MV-4-11 (cell line): ENCODE data around the gene NENF.
A peak's percentile ranks its signal among the peaks of the same experiment; 100 is the strongest.
"Not testable (repeated sequence)": the region's sequence is repeated elsewhere in the genome, so short reads cannot be mapped to it uniquely, and the experiment has no call there.

ENCODE experiments used
- DNase-seq: peaks from one replicate; lab custom pipeline; 2025; lab: John Stamatoyannopoulos, UW

Gene NENF

DNA sequence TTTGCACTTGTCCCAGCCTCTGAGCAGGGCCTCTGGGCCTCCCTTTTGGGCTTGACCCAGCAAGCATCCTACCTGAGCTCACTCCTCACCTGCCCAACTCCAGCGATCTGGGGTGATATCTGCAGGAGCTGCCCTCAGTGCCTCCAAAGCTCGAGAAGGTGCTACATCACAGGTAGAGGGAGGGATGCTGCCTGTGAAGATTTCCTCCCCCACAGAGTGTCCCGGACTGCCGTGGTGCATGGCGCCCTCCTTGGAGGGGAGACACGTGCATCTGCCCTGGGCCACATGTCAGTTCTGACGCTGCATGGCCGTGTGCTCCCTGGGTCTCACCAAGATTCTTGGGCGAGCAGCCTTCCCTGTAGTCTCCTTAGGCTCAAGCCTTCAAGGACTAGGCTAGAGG lies 27.7 kb downstream of the NENF start:
- DNase-seq: no peak

GRCh38 chr1:212461916-212462660 lies 29.4 kb downstream of the NENF start:
- DNase-seq: no peak

DNA sequence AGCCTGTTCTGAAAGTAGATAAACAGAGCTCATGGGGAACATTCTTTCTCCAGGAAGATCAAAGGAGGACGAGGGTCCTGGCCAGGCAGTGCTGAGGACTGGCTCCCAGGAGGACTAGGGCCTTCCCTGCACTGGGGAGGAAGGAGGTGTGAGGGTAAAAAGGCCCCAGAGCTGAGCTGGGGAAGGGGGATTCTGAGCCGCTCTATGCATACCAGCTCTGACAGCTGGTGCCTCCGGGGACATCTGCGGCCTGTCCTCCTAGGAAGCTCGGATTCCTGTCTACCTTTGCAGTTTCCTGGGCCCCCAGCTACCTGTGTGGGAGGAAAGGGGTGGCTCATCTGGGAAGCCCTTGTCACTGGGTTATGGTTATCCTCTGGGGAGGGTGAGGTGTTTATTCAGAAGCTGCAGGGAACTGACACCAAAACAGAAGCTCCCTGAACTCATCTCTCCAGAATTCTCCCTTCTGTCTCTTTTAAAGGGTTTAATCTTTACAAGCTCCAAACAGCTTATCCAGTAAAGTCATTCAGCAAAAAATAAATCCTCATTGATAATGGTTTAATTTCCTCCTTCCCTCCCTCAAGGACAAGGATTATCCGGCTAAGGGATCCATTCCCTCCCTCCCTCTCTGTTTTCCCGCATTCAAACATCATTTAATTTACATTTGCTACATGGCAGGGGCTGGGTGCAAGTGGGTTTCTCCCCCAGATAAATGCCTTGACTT lies 31.0 kb downstream of the NENF start:
- no peak for DNase-seq

DNA sequence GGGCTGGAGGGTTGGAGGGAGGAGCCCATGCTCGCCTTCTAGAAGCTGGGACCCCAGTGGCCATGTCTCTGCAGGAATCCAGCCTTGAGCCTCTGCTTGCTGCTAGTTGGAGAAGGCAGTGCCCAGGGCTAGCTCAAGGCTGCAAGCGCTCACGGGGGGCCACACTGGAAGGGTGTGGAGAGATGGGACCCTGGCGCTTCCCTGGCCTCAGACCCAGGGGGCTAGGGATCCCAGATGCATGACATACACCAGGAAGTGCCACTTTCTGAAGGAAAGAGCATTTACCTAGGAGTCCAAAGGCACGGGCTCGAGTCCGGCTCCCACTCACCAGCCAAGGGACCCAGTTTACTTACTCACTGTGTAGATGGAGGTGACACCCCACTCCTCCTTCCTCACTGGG lies 32.6 kb downstream of the NENF start:
- DNase-seq: no peak

DNA sequence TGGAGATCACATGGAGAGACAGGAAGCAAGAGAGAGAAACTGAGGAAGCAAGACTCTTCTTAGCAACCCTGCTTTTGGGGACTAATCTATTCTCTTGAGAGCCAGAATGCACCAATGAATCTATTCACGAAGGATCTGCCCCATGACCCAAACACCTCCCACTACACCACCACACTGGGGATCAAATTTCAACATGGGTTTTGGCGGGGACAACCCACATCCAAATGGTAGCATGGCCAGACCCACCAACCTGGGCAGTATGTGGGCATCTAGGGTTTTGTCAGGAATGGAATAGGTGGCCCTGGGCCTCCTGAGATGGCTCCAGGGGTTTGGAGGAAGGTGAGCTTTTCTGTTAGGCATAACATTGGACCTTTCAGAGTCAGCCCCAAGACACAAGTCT lies 33.7 kb downstream of the NENF start:
- no peak for DNase-seq

GRCh38 chr1:212466898-212467650 lies 34.4 kb downstream of the NENF start:
- DNase-seq: no peak

- no peak for DNase-seq
Observed at GRCh38 chr1:212467843-212468482, 35.2 kb downstream of the NENF start.

DNA sequence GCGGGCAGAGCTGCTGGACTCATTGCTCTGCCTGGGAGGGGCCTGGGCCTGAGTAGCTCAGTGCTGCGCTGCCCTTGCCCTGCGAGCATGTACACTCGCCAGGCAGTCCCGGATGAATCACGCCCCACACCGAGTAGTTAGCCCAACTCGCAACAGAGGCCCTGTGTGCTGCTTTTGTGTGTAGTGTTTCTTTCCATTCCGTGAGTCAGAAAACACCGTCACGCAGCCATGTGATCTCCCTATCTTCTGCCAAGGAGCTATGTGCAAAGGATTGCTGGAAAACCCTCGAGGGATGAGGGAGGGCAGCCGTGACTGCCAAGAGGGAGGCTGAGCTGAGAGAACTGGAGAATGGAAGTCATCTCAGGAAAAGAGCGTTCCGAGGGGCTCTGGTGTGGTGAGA lies 37.3 kb downstream of the NENF start:
- DNase-seq: no peak

- no peak for DNase-seq
Observed at GRCh38 chr1:212471286-212471685, 38.6 kb downstream of the NENF start.

DNA sequence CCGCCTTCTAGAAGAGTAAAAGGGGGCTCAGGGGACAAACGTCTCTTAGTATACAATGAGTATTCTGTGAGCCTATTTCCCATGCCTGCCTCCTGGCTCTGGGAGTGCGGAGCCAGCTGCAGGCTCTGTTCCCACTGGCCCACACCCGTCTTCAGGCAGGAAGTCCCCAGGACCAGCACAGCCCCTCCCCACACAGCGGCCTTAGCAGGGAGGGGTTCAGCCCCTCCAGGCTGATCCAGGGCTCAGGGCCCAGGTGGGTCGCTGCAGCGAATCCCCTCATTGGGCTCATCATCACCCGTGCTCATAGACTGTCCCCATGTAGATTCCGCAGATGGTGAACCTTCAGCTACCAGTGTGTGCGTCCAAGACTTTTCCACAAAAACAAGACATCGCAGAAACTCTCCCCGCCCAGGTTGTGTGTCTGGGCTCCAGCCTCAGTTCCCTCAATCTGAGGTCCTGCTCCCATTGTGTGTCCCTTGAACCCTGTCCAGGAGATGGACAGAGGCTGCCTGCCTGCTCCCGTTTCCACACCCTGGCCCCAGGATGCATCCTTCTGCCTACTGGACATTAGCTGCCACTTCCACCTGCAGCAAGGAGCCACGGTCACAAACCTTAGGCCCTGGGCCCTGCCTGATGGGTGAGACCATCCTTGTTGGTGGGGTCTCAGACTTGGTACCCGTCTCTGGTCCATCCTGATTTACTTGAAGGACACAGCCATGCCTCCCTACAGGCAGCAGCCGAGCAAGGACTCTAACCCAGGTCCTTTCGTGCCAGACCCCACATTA lies 39.4 kb downstream of the NENF start:
- DNase-seq: no peak

- no peak for DNase-seq
Observed at GRCh38 chr1:212473729-212474128, 41.0 kb downstream of the NENF start.

GRCh38 chr1:212475151-212475550 lies 42.4 kb downstream of the NENF start:
- no peak for DNase-seq

- not testable (repeated sequence) for DNase-seq
Observed at GRCh38 chr1:212475831-212476230, 43.1 kb downstream of the NENF start.

GRCh38 chr1:212477014-212477679 lies 44.4 kb downstream of the NENF start:
- peak; percentile 74 for DNase-seq

- no peak for DNase-seq
Observed at GRCh38 chr1:212477680-212478466, 45.2 kb downstream of the NENF start.

- no peak for DNase-seq
Observed at GRCh38 chr1:212478467-212479025, 45.8 kb downstream of the NENF start.

- DNase-seq: no peak
Observed at GRCh38 chr1:212479188-212479587, 46.5 kb downstream of the NENF start.

DNA sequence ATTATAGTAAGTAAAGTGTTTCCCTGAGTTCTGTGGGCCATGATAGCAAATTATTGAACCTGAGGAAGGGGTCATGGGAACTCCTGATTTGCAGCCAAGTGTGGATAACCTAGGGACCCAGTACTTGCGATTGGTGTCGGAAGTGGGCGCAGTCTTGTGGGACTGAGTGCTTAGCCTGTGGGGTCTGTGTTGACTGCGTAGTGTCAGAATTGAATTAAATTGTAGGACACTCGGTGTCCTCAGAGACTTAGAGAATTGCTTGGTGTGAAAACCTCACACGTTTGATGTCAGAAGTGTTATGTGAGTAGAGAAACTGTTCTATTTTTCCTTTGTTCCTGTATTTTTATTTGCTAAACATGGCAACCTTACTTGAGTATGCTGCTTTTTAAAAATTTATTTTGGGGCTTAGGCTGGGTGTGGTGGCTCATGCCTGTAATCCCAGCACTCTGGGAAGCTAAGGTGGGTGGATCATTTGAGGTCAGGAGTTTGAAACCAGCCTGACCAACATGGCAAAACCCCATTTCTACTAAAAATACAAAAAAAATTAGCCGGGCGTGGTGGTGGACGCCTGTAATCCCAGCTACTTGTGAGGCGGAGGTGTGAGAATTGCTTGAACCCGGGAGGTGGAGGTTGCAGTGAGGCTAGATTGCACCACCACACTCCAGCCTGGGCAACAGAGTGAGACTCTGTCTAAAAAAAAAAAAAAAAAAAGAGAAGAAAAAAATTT lies 48.2 kb downstream of the NENF start:
- DNase-seq: peak; percentile 8

GRCh38 chr1:212481438-212481767 lies 48.7 kb downstream of the NENF start:
- DNase-seq: no peak
